PC-3 (cell line): ENCODE measurements around the gene TP53RK.

Experiments
- CTCF ChIP-seq: fragments of 300-600 bp; sonication (generic); conservative IDR thresholded peaks from 2 replicates; pipeline ENCODE4 v1.5.1; 2017; ENCODE audit warnings: antibody characterized with exemption, low read depth, mild to moderate bottlenecking, low read length
- EZH2 ChIP-seq: fragments of 300-600 bp; sonication (generic); IDR thresholded peaks from one replicate; pipeline ENCODE4 v1.6.1; 2017; ENCODE audit warnings: antibody characterized with exemption, mild to moderate bottlenecking, low read length; ENCODE audit not compliant: unreplicated experiment
- EZH2phosphoT487 ChIP-seq: fragments of 300-600 bp; sonication (generic); IDR thresholded peaks from 2 replicates; pipeline ENCODE4 v1.6.1; 2018; ENCODE audit warnings: mild to moderate bottlenecking, antibody characterized with exemption, low read length, borderline replicate concordance

- TF ChIP-seq CTCF (no peak), EZH2 (no peak), EZH2phosphoT487 (no peak)
These were observed 6.1 kb downstream of the TP53RK start for GRCh38 chr20:46683011-46683667.
